T-helper 17 cell (primary cell): ENCODE data around the gene RPIA. TPM values are rescaled to one million over a fixed set of nuclear protein-coding genes. Genes with fewer than 3 reads are reported as not detected.

Experiments
- ATAC-seq: fragments of 150-1000 bp; cut with Tn5 transposase; 2 replicates; pipeline ENCODE4 v1.10.0; 2021; ENCODE audit warnings: mild to moderate bottlenecking, moderate library complexity
- DNase-seq, 3 donors: peaks; one replicate each; pipeline versions ENCODE4 v3.0.0 to v3.0.0-alpha.2; 2020 to 2021
- H3K9me3 ChIP-seq: one replicate; pipeline ENCODE4 v1.7.0; 2013; ENCODE audit warnings: low read length, mild to moderate bottlenecking; ENCODE audit not compliant: control insufficient read depth, poor library complexity, severe bottlenecking
- H3K27ac Mint-ChIP-seq: one replicate; pipeline ENCODE4 v1.8.0; 2022; ENCODE audit warnings: mild to moderate bottlenecking, moderate library complexity, mixed read lengths
- H3K27me3 Mint-ChIP-seq: one replicate; pipeline ENCODE4 v1.8.0; 2022; ENCODE audit warnings: mixed read lengths
- H3K36me3 Mint-ChIP-seq: one replicate; pipeline ENCODE4 v1.8.0; 2022; ENCODE audit warnings: low read depth, mixed read lengths
- H3K4me1 Mint-ChIP-seq: one replicate; pipeline ENCODE4 v1.8.0; 2022; ENCODE audit warnings: mild to moderate bottlenecking, mixed read lengths
- H3K4me3 Mint-ChIP-seq: one replicate; pipeline ENCODE4 v1.8.0; 2022; ENCODE audit warnings: mild to moderate bottlenecking, moderate library complexity, mixed read lengths
- total RNA-seq, 4 donors: library from RNA in 2 of 4; stranded (reverse) in 2 of 4; gene quantifications; one replicate each; pipeline ENCODE4 v1.2.3 and lab custom pipeline; 2022 to 2026

The RPIA gene
- total RNA-seq, 2 donors from 2014 or later = 15.8 to 26.4 TPM

- ATAC-seq (no peak), DNase-seq (no peak)
- H3K9me3 ChIP-seq = no peaks in the 10 kb centered on the region
- no peak overlapping the region for H3K4me3 Mint-ChIP-seq
- no peaks in the 10 kb centered on the region for H3K36me3 Mint-ChIP-seq
- H3K4me1 Mint-ChIP-seq = peaks cover 4% of the 10 kb centered on the region
- H3K27me3 Mint-ChIP-seq = no peaks in the 10 kb centered on the region
- H3K27ac Mint-ChIP-seq = no peak overlapping the region
Observed at GRCh38 chr2:88668862-88669261, 22.6 kb upstream of the RPIA start.

- Mint-ChIP-seq H3K27me3 (no peaks in the 10 kb centered on the region), H3K4me1 (peaks cover 4% of the 10 kb centered on the region), H3K27ac (no peak overlapping the region), H3K4me3 (no peak overlapping the region), H3K36me3 (no peaks in the 10 kb centered on the region)
- ATAC-seq = peak; percentile 72
- DNase-seq = no peak
- no peaks in the 10 kb centered on the region for H3K9me3 ChIP-seq
Observed at GRCh38 chr2:88669482-88670214, 21.8 kb upstream of the RPIA start.

GRCh38 chr2:88671786-88672427 is 19.6 kb upstream of the RPIA start:
- Mint-ChIP-seq H3K4me1 (peaks cover 4% of the 10 kb centered on the region), H3K36me3 (no peaks in the 10 kb centered on the region), H3K27me3 (no peaks in the 10 kb centered on the region), H3K4me3 (no peak overlapping the region), H3K27ac (no peak overlapping the region)
- DNase-seq = no peak
- no peaks in the 10 kb centered on the region for H3K9me3 ChIP-seq
- ATAC-seq = peak; percentile 78

GRCh38 chr2:88673363-88673762 is 18.1 kb upstream of the RPIA start:
- peaks cover 3% of the 10 kb centered on the region for H3K27me3 Mint-ChIP-seq
- H3K9me3 ChIP-seq = no peaks in the 10 kb centered on the region
- peaks cover 4% of the 10 kb centered on the region for H3K4me1 Mint-ChIP-seq
- DNase-seq (no peak), ATAC-seq (no peak)
- no peak overlapping the region for H3K4me3 Mint-ChIP-seq
- no peaks in the 10 kb centered on the region for H3K36me3 Mint-ChIP-seq
- H3K27ac Mint-ChIP-seq = no peak overlapping the region

- peaks cover 33% of the 10 kb centered on the region for H3K27me3 Mint-ChIP-seq
- no peak for ATAC-seq
Observed at GRCh38 chr2:88680266-88680902, 11.1 kb upstream of the RPIA start.

GRCh38 chr2:88680916-88681315 is 10.6 kb upstream of the RPIA start:
- no peaks in the 10 kb centered on the region for H3K9me3 ChIP-seq
- peaks cover 33% of the 10 kb centered on the region for H3K27me3 Mint-ChIP-seq
- peaks cover 2% of the 10 kb centered on the region for H3K36me3 Mint-ChIP-seq
- H3K4me3 Mint-ChIP-seq = no peak overlapping the region
- no peak overlapping the region for H3K27ac Mint-ChIP-seq
- no peak for ATAC-seq
- DNase-seq = no peak
- no peaks in the 10 kb centered on the region for H3K4me1 Mint-ChIP-seq

More at GRCh38 chr2:88680266-88680902, 11.1 kb upstream of the RPIA start:
- H3K4me3 Mint-ChIP-seq = no peak overlapping the region
- no peak for DNase-seq
- peaks cover 2% of the 10 kb centered on the region for H3K36me3 Mint-ChIP-seq
- no peak overlapping the region for H3K27ac Mint-ChIP-seq
- no peaks in the 10 kb centered on the region for H3K9me3 ChIP-seq
- no peaks in the 10 kb centered on the region for H3K4me1 Mint-ChIP-seq

- ATAC-seq = no peak
- DNase-seq = no peak
- no peak overlapping the region for H3K4me3 Mint-ChIP-seq
- H3K36me3 Mint-ChIP-seq = peaks cover 2% of the 10 kb centered on the region
- peaks cover 29% of the 10 kb centered on the region for H3K27me3 Mint-ChIP-seq
- no peaks in the 10 kb centered on the region for H3K9me3 ChIP-seq
- no peaks in the 10 kb centered on the region for H3K4me1 Mint-ChIP-seq
- H3K27ac Mint-ChIP-seq = no peak overlapping the region
Observed at GRCh38 chr2:88683160-88684021, 8.1 kb upstream of the RPIA start.

GRCh38 chr2:88684519-88684918 is 7.0 kb upstream of the RPIA start:
- DNase-seq (no peak), ATAC-seq (no peak)
- no peaks in the 10 kb centered on the region for H3K9me3 ChIP-seq
- Mint-ChIP-seq H3K4me3 (no peak overlapping the region), H3K36me3 (peaks cover 2% of the 10 kb centered on the region), H3K4me1 (no peaks in the 10 kb centered on the region), H3K27ac (no peak overlapping the region), H3K27me3 (peaks cover 20% of the 10 kb centered on the region)

- H3K27me3 Mint-ChIP-seq = peaks cover 7% of the 10 kb centered on the region
Observed at GRCh38 chr2:88686320-88686719, 5.2 kb upstream of the RPIA start.

GRCh38 chr2:88687384-88687783 is 4.1 kb upstream of the RPIA start:
- no peak for ATAC-seq
- Mint-ChIP-seq H3K27me3 (peaks cover 7% of the 10 kb centered on the region), H3K4me1 (peaks cover 20% of the 10 kb centered on the region), H3K27ac (no peak overlapping the region), H3K4me3 (no peak overlapping the region), H3K36me3 (no peaks in the 10 kb centered on the region)
- H3K9me3 ChIP-seq = no peaks in the 10 kb centered on the region
- no peak for DNase-seq

More at GRCh38 chr2:88686320-88686719, 5.2 kb upstream of the RPIA start:
- no peak for ATAC-seq
- H3K27ac Mint-ChIP-seq = no peak overlapping the region
- DNase-seq = no peak
- no peaks in the 10 kb centered on the region for H3K9me3 ChIP-seq
- no peaks in the 10 kb centered on the region for H3K36me3 Mint-ChIP-seq
- peaks cover 11% of the 10 kb centered on the region for H3K4me1 Mint-ChIP-seq
- H3K4me3 Mint-ChIP-seq = no peak overlapping the region

- Mint-ChIP-seq H3K27ac (peak overlapping the region; percentile 91), H3K36me3 (peaks cover 2% of the 10 kb centered on the region), H3K27me3 (no peaks in the 10 kb centered on the region), H3K4me1 (peaks cover 43% of the 10 kb centered on the region), H3K4me3 (peak overlapping the region; percentile 95)
- ATAC-seq (peak; percentile 32), DNase-seq (peak; percentile 18 to 19 (median 19))
- H3K9me3 ChIP-seq = no peaks in the 10 kb centered on the region
Observed at GRCh38 chr2:88690591-88691338, 708 bp upstream of the RPIA start.

GRCh38 chr2:88692187-88692586 is 714 bp downstream of the RPIA start:
- Mint-ChIP-seq H3K4me3 (peak overlapping the region; percentile 95), H3K27me3 (no peaks in the 10 kb centered on the region), H3K36me3 (peaks cover 2% of the 10 kb centered on the region), H3K4me1 (peaks cover 47% of the 10 kb centered on the region), H3K27ac (peak overlapping the region; percentile 91)
- DNase-seq (peak in 2 of 3 donors; percentile 10 to 11), ATAC-seq (no peak)
- H3K9me3 ChIP-seq = no peaks in the 10 kb centered on the region
